Measurements from ENCODE around the gene CORO2A.
"Not testable (repeated sequence)": the region's sequence is repeated elsewhere in the genome, so short reads cannot be mapped to it uniquely, and the experiment has no call there.

Gene CORO2A

GRCh38 chr9:98130576-98131228, 61.7 kb downstream of the CORO2A start:
- Histone ChIP-seq H3K27ac (replicated peaks; ENCODE audit: low read length) (no peak overlapping the region), H2BK15ac (ENCODE audit: low read length) (no peak overlapping the region), H2BK12ac (ENCODE audit: low read length) (no peak overlapping the region), H3K27me3 (ENCODE audit: control insufficient read depth in 3 of 3, insufficient read depth in 3 of 3, low read depth in 1 of 3, low read length in 3 of 3) (peaks cover 0 to 15% (median 0%) of the 10 kb centered on the region in 3 experiments), H3K79me1 (ENCODE audit: low read depth, low read length) (no peaks in the 10 kb centered on the region), H2BK120ac (ENCODE audit: low read depth, low read length) (no peak overlapping the region), H4K91ac (ENCODE audit: low read depth, low read length, poor library complexity) (no peak overlapping the region), H3K4me2 (ENCODE audit: insufficient read depth, low read length, poor library complexity, severe bottlenecking) (no peak overlapping the region), H2BK5ac (ENCODE audit: low read length) (no peak overlapping the region), H3K9ac (ENCODE audit: low read depth, low read length, poor library complexity) (no peak overlapping the region), H3K18ac (ENCODE audit: low read length) (peak overlapping the region; percentile 27), H2AK5ac (ENCODE audit: low read depth, low read length) (peak overlapping the region; percentile 78), H2AFZ (ENCODE audit: low read length) (no peak overlapping the region), H3K4ac (ENCODE audit: low read length) (no peak overlapping the region), H3K4me3 (ENCODE audit: low read length in 2 of 2) (peak overlapping the region in 1 of 2 donors; percentile 22), H3K9me3 (replicated peaks in 1 of 2; ENCODE audit: control insufficient read depth in 2 of 2, insufficient read depth in 1 of 2, low read depth in 1 of 2, low read length in 2 of 2) (no peaks in the 10 kb centered on the region), H3K14ac (ENCODE audit: low read length) (no peak overlapping the region), H4K8ac (ENCODE audit: low read depth, low read length) (no peak overlapping the region), H3K36me3 (replicated peaks in 1 of 2; ENCODE audit: control insufficient read depth in 2 of 2, insufficient read depth in 2 of 2, low read length in 2 of 2) (no peaks in the 10 kb centered on the region), H3K23ac (ENCODE audit: low read depth, low read length, poor library complexity) (no peak overlapping the region), H3K4me1 (ENCODE audit: control insufficient read depth in 2 of 2, insufficient read depth in 1 of 2, low read depth in 1 of 2, low read length in 2 of 2) (peaks cover 0 to 10% of the 10 kb centered on the region in 2 donors)
- no CpG with 5 or more reads among the region's 13 CpGs for WGBS, 2 donors (ENCODE audit: extremely low coverage in 2 of 2, insufficient read length in 2 of 2, insufficient replicate concordance in 1 of 2)
- no peak for DNase-seq (ENCODE audit: low spot score)

DNA sequence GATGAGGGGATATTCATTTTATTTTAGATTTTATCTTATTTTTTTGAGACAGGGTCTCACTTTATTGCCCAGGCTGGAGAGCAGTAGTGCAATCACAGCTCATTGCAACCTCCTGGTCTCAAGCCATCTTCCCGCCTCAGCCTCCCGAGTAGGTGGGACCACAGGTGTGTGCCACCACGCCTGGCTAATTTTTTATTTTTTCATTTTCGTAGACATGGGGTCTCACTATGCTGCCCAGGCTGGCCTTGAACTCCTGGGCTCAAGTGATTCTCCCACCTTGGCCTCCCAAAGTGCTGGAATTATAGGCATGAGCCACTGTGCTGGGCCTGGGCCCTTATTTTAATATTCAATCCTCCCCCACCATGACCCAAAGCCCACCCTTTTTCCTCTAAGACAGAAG, 62.4 kb downstream of the CORO2A start:
- not testable (repeated sequence) for H3K4me2 ChIP-seq (ENCODE audit: insufficient read depth, low read length, poor library complexity, severe bottlenecking); H2AK5ac ChIP-seq (ENCODE audit: low read depth, low read length); H3K23ac ChIP-seq (ENCODE audit: low read depth, low read length, poor library complexity); H2BK15ac ChIP-seq (ENCODE audit: low read length); H3K9ac ChIP-seq (ENCODE audit: low read depth, low read length, poor library complexity); H2AFZ ChIP-seq (ENCODE audit: low read length); H3K14ac ChIP-seq (ENCODE audit: low read length); H4K91ac ChIP-seq (ENCODE audit: low read depth, low read length, poor library complexity); H2BK120ac ChIP-seq (ENCODE audit: low read depth, low read length); H3K18ac ChIP-seq (ENCODE audit: low read length); H3K9me3 ChIP-seq (replicated peaks in 1 of 2; ENCODE audit: control insufficient read depth in 2 of 2, insufficient read depth in 1 of 2, low read depth in 1 of 2, low read length in 2 of 2); H3K36me3 ChIP-seq (replicated peaks in 1 of 2; ENCODE audit: control insufficient read depth in 2 of 2, insufficient read depth in 2 of 2, low read length in 2 of 2); H3K4ac ChIP-seq (ENCODE audit: low read length); H2BK5ac ChIP-seq (ENCODE audit: low read length); DNase-seq (ENCODE audit: low spot score); H4K8ac ChIP-seq (ENCODE audit: low read depth, low read length); H3K4me3 ChIP-seq (ENCODE audit: low read length in 2 of 2); H3K79me1 ChIP-seq (ENCODE audit: low read depth, low read length); H2BK12ac ChIP-seq (ENCODE audit: low read length); H3K27ac ChIP-seq (replicated peaks; ENCODE audit: low read length)
- no CpG with 5 or more reads among the region's 4 CpGs for WGBS, 2 donors (ENCODE audit: extremely low coverage in 2 of 2, insufficient read length in 2 of 2, insufficient replicate concordance in 1 of 2)
- Histone ChIP-seq H3K4me1 (ENCODE audit: control insufficient read depth in 2 of 2, insufficient read depth in 1 of 2, low read depth in 1 of 2, low read length in 2 of 2) (peaks cover 0 to 10% of the 10 kb centered on the region in 2 donors), H3K27me3 (ENCODE audit: control insufficient read depth in 3 of 3, insufficient read depth in 3 of 3, low read depth in 1 of 3, low read length in 3 of 3) (peaks cover 0 to 10% (median 0%) of the 10 kb centered on the region in 3 experiments)

DNA sequence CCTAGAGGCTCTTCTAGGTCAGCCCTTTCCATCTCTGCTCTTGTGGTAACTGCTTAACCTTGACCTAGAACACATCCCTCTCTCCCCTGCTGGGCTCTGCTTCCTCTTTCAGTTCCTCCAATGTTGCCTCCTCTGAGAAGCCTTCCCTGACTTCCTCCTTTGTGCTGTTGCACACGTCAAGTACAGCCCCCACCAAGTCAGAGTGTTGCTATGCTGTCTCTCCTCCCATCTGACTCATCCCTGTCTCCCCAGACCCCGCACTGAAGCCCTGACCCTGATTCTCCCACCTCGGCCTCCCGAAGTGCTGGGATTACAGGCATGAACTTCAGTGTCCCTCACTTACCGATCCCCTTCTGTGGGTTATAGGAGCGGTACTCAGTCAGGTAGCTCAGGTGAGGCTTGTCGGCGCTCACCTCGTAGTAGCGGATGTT, 63.0 kb downstream of the CORO2A start:
- Histone ChIP-seq H3K4me2 (ENCODE audit: insufficient read depth, low read length, poor library complexity, severe bottlenecking) (no peak overlapping the region), H3K4me1 (ENCODE audit: control insufficient read depth in 2 of 2, insufficient read depth in 1 of 2, low read depth in 1 of 2, low read length in 2 of 2) (peaks cover 0 to 10% of the 10 kb centered on the region in 2 donors), H2BK120ac (ENCODE audit: low read depth, low read length) (no peak overlapping the region), H3K23ac (ENCODE audit: low read depth, low read length, poor library complexity) (no peak overlapping the region), H2BK15ac (ENCODE audit: low read length) (no peak overlapping the region), H3K27me3 (ENCODE audit: control insufficient read depth in 3 of 3, insufficient read depth in 3 of 3, low read depth in 1 of 3, low read length in 3 of 3) (peaks cover 0 to 4% (median 0%) of the 10 kb centered on the region in 3 experiments), H2BK5ac (ENCODE audit: low read length) (no peak overlapping the region), H3K36me3 (replicated peaks in 1 of 2; ENCODE audit: control insufficient read depth in 2 of 2, insufficient read depth in 2 of 2, low read length in 2 of 2) (no peaks in the 10 kb centered on the region), H3K4ac (ENCODE audit: low read length) (no peak overlapping the region), H4K8ac (ENCODE audit: low read depth, low read length) (no peak overlapping the region), H3K18ac (ENCODE audit: low read length) (no peak overlapping the region), H3K4me3 (ENCODE audit: low read length in 2 of 2) (no peak overlapping the region), H2BK12ac (ENCODE audit: low read length) (no peak overlapping the region), H2AFZ (ENCODE audit: low read length) (no peak overlapping the region), H3K79me1 (ENCODE audit: low read depth, low read length) (no peaks in the 10 kb centered on the region), H3K9me3 (replicated peaks in 1 of 2; ENCODE audit: control insufficient read depth in 2 of 2, insufficient read depth in 1 of 2, low read depth in 1 of 2, low read length in 2 of 2) (no peaks in the 10 kb centered on the region), H2AK5ac (ENCODE audit: low read depth, low read length) (no peak overlapping the region), H3K9ac (ENCODE audit: low read depth, low read length, poor library complexity) (no peak overlapping the region), H3K27ac (replicated peaks; ENCODE audit: low read length) (no peak overlapping the region), H3K14ac (ENCODE audit: low read length) (no peak overlapping the region), H4K91ac (ENCODE audit: low read depth, low read length, poor library complexity) (no peak overlapping the region)
- no peak for DNase-seq (ENCODE audit: low spot score)
- no CpG with 5 or more reads among the region's 10 CpGs for WGBS, 2 donors (ENCODE audit: extremely low coverage in 2 of 2, insufficient read length in 2 of 2, insufficient replicate concordance in 1 of 2)

- WGBS, 2 donors (ENCODE audit: extremely low coverage in 2 of 2, insufficient read length in 2 of 2, insufficient replicate concordance in 1 of 2): no CpG with 5 or more reads among the region's 16 CpGs
Observed at GRCh38 chr9:98128316-98128715, 64.1 kb downstream of the CORO2A start.

More at GRCh38 chr9:98128316-98128715, 64.1 kb downstream of the CORO2A start:
- no peak overlapping the region for H2BK15ac ChIP-seq (ENCODE audit: low read length)
- H3K4me2 ChIP-seq (ENCODE audit: insufficient read depth, low read length, poor library complexity, severe bottlenecking): no peak overlapping the region
- H3K9ac ChIP-seq (ENCODE audit: low read depth, low read length, poor library complexity): no peak overlapping the region
- no peak overlapping the region for H4K91ac ChIP-seq (ENCODE audit: low read depth, low read length, poor library complexity)
- H3K4me1 ChIP-seq (ENCODE audit: control insufficient read depth in 2 of 2, insufficient read depth in 1 of 2, low read depth in 1 of 2, low read length in 2 of 2): peaks cover 0 to 6% of the 10 kb centered on the region in 2 donors
- peak overlapping the region; percentile 52 for H3K18ac ChIP-seq (ENCODE audit: low read length)
- no peak overlapping the region for H3K4me3 ChIP-seq (ENCODE audit: low read length in 2 of 2)
- no peak overlapping the region for H3K23ac ChIP-seq (ENCODE audit: low read depth, low read length, poor library complexity)
- H4K8ac ChIP-seq (ENCODE audit: low read depth, low read length): no peak overlapping the region
- peak overlapping the region; percentile 42 for H2BK12ac ChIP-seq (ENCODE audit: low read length)
- no peak overlapping the region for H2AFZ ChIP-seq (ENCODE audit: low read length)
- no peaks in the 10 kb centered on the region for H3K36me3 ChIP-seq (replicated peaks in 1 of 2; ENCODE audit: control insufficient read depth in 2 of 2, insufficient read depth in 2 of 2, low read length in 2 of 2)
- no peak for DNase-seq (ENCODE audit: low spot score)
- H3K9me3 ChIP-seq (replicated peaks in 1 of 2; ENCODE audit: control insufficient read depth in 2 of 2, insufficient read depth in 1 of 2, low read depth in 1 of 2, low read length in 2 of 2): no peaks in the 10 kb centered on the region
- no peaks in the 10 kb centered on the region for H3K79me1 ChIP-seq (ENCODE audit: low read depth, low read length)
- H3K14ac ChIP-seq (ENCODE audit: low read length): no peak overlapping the region
- H3K27ac ChIP-seq (replicated peaks; ENCODE audit: low read length): no peak overlapping the region
- H3K4ac ChIP-seq (ENCODE audit: low read length): no peak overlapping the region
- no peak overlapping the region for H2BK120ac ChIP-seq (ENCODE audit: low read depth, low read length)
- H3K27me3 ChIP-seq (ENCODE audit: control insufficient read depth in 3 of 3, insufficient read depth in 3 of 3, low read depth in 1 of 3, low read length in 3 of 3): peaks cover 0 to 4% (median 0%) of the 10 kb centered on the region in 3 experiments
- H2AK5ac ChIP-seq (ENCODE audit: low read depth, low read length): peak overlapping the region; percentile 49
- no peak overlapping the region for H2BK5ac ChIP-seq (ENCODE audit: low read length)
